Suprapubic skin (tissue), 4 donors: ENCODE measurements around the gene CPS1. TPM values are rescaled to one million over a fixed set of nuclear protein-coding genes. Genes with fewer than 3 reads are reported as not detected.

ENCODE experiments used
- DNase-seq, 2 donors: peaks; one replicate each; pipeline ENCODE4 v3.0.0-alpha.2; 2019; ENCODE audit warnings: low spot score in 2 of 2
- H3K27ac ChIP-seq: fragments of 200-600 bp; sonication (generic); one replicate; pipeline ENCODE4 v1.5.1; 2019
- H3K27me3 ChIP-seq: fragments of 200-600 bp; sonication (generic); one replicate; pipeline ENCODE4 v1.5.1; 2019
- H3K36me3 ChIP-seq: fragments of 200-600 bp; sonication (generic); one replicate; pipeline ENCODE4 v1.5.1; 2019
- H3K4me1 ChIP-seq: fragments of 200-600 bp; sonication (generic); one replicate; pipeline ENCODE4 v1.5.1; 2019
- H3K4me3 ChIP-seq: fragments of 200-600 bp; sonication (generic); one replicate; pipeline ENCODE4 v1.5.1; 2019; ENCODE audit warnings: mild to moderate bottlenecking
- H3K9me3 ChIP-seq: fragments of 200-600 bp; sonication (generic); one replicate; pipeline ENCODE4 v1.5.1; 2019
- EP300 ChIP-seq: sonication (generic); formaldehyde crosslinking; IDR thresholded peaks from one replicate; pipeline ENCODE4 v1.6.1; 2017; ENCODE audit warnings: antibody characterized with exemption
- POLR2A ChIP-seq, 2 donors: fragments of 450-650 bp; IDR thresholded peaks; one replicate each; pipeline ENCODE4 v1.6.1; 2017; ENCODE audit warnings: antibody characterized with exemption in 2 of 2, mild to moderate bottlenecking in 2 of 2, moderate library complexity in 2 of 2
- POLR2AphosphoS5 ChIP-seq, 3 donors: sonication (generic); formaldehyde crosslinking; IDR thresholded peaks; one replicate each; pipeline ENCODE4 v1.6.1; 2017; ENCODE audit warnings: antibody characterized with exemption in 3 of 3
- WGBS: methylation state at CpG from one replicate; pipeline ENCODE4 v1.1.5; 2018; 5-methylcytosine and 5-hydroxymethylcytosine counted together
- total RNA-seq, 4 donors: library from RNA; depleted of rRNA; stranded (reverse); fragments of >200 nt; gene quantifications; one replicate each; pipeline ENCODE4 v1.1.0, GENCODE V29; 2016
- TF ChIP-seq, protein P1 (sequence below), 2 donors: fragments of 200-600 bp in 1 of 2; fragments of 450-650 bp in 1 of 2; sonication (generic) in 1 of 2; IDR thresholded peaks; one replicate each; pipeline ENCODE4 v1.5.1; 2016 to 2019; ENCODE audit warnings: antibody characterized with exemption in 2 of 2, mild to moderate bottlenecking in 1 of 2, moderate library complexity in 1 of 2

The CPS1 gene
- total RNA-seq, 4 donors from 2014 or later, result 3.6 to 7.0 (median 5.5) TPM

DNA sequence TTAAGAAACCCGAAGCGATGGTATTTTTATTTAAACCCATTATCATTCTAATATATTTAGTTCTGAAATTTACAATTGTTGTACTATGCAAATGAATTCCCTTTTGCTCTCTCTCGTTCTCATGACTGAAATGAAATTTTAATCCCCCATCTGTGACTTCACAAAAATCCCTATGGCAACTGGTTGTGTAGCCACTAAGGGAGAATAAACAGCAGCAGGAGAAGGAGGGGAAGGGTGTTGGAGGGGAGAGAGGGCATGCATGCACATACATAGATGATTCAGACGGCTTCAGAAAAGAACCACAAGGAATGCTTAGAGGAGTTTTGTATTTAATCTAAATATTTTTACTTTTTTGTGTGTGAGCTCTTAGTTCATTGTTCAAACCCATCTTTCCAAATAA is 36.8 kb downstream of the CPS1 start:
- Histone ChIP-seq H3K36me3 (no peaks in the 10 kb centered on the region), H3K4me3 (no peak overlapping the region), H3K9me3 (no peaks in the 10 kb centered on the region), H3K27ac (no peak overlapping the region), H3K27me3 (no peaks in the 10 kb centered on the region), H3K4me1 (no peaks in the 10 kb centered on the region)
- DNase-seq, result no peak
- TF ChIP-seq POLR2AphosphoS5 (IDR thresholded peaks at IDR 0.05) (no peak), EP300 (no peak), POLR2A (IDR thresholded peaks at IDR 0.05) (no peak)
- TF ChIP-seq, protein P1, sequence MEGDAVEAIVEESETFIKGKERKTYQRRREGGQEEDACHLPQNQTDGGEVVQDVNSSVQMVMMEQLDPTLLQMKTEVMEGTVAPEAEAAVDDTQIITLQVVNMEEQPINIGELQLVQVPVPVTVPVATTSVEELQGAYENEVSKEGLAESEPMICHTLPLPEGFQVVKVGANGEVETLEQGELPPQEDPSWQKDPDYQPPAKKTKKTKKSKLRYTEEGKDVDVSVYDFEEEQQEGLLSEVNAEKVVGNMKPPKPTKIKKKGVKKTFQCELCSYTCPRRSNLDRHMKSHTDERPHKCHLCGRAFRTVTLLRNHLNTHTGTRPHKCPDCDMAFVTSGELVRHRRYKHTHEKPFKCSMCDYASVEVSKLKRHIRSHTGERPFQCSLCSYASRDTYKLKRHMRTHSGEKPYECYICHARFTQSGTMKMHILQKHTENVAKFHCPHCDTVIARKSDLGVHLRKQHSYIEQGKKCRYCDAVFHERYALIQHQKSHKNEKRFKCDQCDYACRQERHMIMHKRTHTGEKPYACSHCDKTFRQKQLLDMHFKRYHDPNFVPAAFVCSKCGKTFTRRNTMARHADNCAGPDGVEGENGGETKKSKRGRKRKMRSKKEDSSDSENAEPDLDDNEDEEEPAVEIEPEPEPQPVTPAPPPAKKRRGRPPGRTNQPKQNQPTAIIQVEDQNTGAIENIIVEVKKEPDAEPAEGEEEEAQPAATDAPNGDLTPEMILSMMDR (IDR thresholded peaks at IDR 0.05), result no peak
- 78% methylated on average over 4 of the region's 4 CpGs for WGBS

DNA sequence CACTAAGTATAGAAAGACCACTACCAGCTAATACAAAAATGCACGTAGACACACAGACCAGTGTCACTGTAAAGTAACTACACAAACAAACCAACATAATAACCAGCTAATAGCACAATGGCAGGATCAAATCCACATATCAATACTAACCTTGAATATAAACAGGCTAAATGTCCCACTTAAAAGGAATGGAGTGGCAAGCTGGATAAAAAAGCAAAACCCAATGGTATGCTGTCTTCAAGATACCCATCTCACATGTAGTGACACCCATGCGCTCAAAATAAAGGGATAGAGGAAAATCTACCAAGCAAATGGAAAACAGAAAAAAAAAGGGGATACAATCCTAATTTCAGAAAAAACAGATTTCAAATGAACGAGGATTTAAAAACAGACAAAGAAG is 41.8 kb downstream of the CPS1 start:
- DNase-seq, result no peak
- TF ChIP-seq, protein P1 (IDR thresholded peaks at IDR 0.05), result no peak
- TF ChIP-seq EP300, result no peak
- no peak for TF ChIP-seq POLR2AphosphoS5 (IDR thresholded peaks at IDR 0.05)
- no peak for TF ChIP-seq POLR2A (IDR thresholded peaks at IDR 0.05)

DNA sequence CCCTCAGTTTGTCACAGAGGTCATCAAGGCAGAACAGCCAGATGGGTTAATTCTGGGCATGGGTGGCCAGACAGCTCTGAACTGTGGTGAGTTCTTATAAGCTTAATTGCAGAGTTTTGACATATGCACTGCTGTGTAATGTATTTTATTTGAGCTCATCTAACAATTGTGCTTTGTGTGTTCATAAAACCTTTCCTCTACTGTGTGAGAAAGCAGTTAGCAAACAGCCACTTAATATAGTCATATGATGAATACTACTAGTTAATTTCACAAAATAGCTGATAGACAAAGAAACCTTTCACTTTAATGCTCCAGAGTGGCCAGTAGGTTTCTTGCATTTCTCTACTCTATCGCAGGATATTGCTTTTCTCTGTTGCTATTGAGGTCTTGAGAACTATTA is 43.1 kb downstream of the CPS1 start:
- H3K36me3 ChIP-seq, result no peaks in the 10 kb centered on the region
- no peaks in the 10 kb centered on the region for H3K27me3 ChIP-seq
- H3K4me1 ChIP-seq, result no peaks in the 10 kb centered on the region
- 84% methylated on average over 1 of the region's 1 CpG for WGBS
- H3K4me3 ChIP-seq, result no peak overlapping the region
- H3K27ac ChIP-seq, result no peak overlapping the region
- no peaks in the 10 kb centered on the region for H3K9me3 ChIP-seq
- TF ChIP-seq POLR2A (IDR thresholded peaks at IDR 0.05), result no peak
- TF ChIP-seq, protein P1 (IDR thresholded peaks at IDR 0.05), result no peak
- no peak for TF ChIP-seq POLR2AphosphoS5 (IDR thresholded peaks at IDR 0.05)
- TF ChIP-seq EP300, result no peak
- DNase-seq, result no peak

More for the DNA sequence above, 41.8 kb downstream of the CPS1 start:
- H3K36me3 ChIP-seq, result no peaks in the 10 kb centered on the region
- H3K4me1 ChIP-seq, result no peaks in the 10 kb centered on the region
- H3K9me3 ChIP-seq, result no peaks in the 10 kb centered on the region
- H3K27me3 ChIP-seq, result no peaks in the 10 kb centered on the region
- WGBS, result 96% methylated on average over 3 of the region's 3 CpGs
- no peak overlapping the region for H3K4me3 ChIP-seq
- H3K27ac ChIP-seq, result no peak overlapping the region

DNA sequence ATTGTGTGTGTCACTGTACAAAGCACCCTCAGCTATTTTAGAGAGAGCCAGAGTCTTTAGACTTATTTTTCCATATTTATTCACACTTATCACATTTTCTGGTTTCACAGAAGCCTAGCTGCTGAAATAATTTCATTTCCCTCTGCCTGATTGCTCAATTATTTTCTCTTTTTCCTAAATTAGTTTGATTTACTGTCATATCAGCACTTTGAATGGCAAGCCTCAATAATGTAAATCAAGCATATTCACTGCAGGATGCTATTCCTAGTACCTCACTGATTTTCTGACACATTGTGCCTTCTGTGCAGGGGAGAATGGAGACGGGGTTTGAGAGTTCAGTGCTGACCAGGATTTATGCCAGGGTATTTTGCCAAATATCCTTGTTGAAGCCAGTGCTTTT is 48.3 kb downstream of the CPS1 start:
- TF ChIP-seq, protein P1 (IDR thresholded peaks at IDR 0.05), result no peak
- no peak for TF ChIP-seq POLR2A (IDR thresholded peaks at IDR 0.05)
- TF ChIP-seq POLR2AphosphoS5 (IDR thresholded peaks at IDR 0.05), result no peak
- TF ChIP-seq EP300, result no peak
- Histone ChIP-seq H3K4me1 (no peaks in the 10 kb centered on the region), H3K27me3 (no peaks in the 10 kb centered on the region), H3K4me3 (no peak overlapping the region), H3K9me3 (no peaks in the 10 kb centered on the region), H3K36me3 (no peaks in the 10 kb centered on the region), H3K27ac (no peak overlapping the region)
- WGBS, result 83% methylated on average over 1 of the region's 1 CpG
- DNase-seq, result no peak

DNA sequence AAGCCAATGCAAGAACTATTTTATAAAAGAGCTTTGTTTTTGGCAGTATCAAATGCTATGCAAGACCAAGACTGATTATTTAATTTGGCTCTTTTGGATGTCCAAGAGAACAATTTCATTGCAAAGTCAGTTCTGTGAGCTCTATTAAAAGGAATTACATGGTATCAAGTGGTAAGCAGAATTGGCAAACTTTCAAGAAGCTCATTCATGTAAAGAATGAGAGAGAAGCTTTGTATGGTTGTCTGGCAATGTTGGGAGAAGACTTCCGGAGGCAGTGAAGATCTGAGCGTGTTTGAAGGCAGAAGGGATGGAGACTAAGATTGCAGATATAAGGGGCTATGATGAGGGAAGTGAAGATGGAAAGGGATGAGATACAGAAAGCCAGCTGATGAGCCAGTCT is 49.6 kb downstream of the CPS1 start:
- no peaks in the 10 kb centered on the region for H3K27me3 ChIP-seq
- H3K4me1 ChIP-seq, result no peaks in the 10 kb centered on the region
- no peaks in the 10 kb centered on the region for H3K36me3 ChIP-seq
- 79% methylated on average over 2 of the region's 2 CpGs for WGBS
- no peak overlapping the region for H3K27ac ChIP-seq
- H3K9me3 ChIP-seq, result no peaks in the 10 kb centered on the region
- no peak for TF ChIP-seq POLR2AphosphoS5 (IDR thresholded peaks at IDR 0.05)
- no peak overlapping the region for H3K4me3 ChIP-seq
- no peak for DNase-seq

DNA sequence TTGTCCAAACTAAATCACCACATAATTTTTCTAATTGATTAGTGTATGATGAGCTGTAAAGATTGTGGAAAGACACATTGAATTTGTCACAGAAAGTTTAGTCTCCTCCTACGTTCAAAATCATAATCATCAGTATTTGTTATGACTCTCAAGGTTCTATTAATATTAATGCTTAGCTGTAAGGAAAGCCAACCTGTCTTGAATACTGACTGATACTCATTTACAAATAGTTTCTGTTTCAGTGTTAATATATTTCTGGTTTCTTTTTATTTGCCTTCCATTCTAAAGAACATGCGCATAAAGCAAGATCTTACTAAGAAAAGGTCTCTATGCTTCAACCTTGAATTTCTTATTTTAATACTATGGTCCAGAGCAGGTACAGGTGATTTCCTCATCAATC is 55.1 kb downstream of the CPS1 start:
- no peak for DNase-seq
- H3K4me1 ChIP-seq, result no peaks in the 10 kb centered on the region
- no peaks in the 10 kb centered on the region for H3K9me3 ChIP-seq
- TF ChIP-seq, protein P1 (IDR thresholded peaks at IDR 0.05), result no peak
- TF ChIP-seq POLR2AphosphoS5 (IDR thresholded peaks at IDR 0.05) (no peak), POLR2A (IDR thresholded peaks at IDR 0.05) (no peak), EP300 (no peak)
- WGBS, result 82% methylated on average over 2 of the region's 2 CpGs
- H3K36me3 ChIP-seq, result no peaks in the 10 kb centered on the region
- no peaks in the 10 kb centered on the region for H3K27me3 ChIP-seq
- H3K4me3 ChIP-seq, result no peak overlapping the region
- no peak overlapping the region for H3K27ac ChIP-seq
